Lung (tissue), 12 donors: ENCODE results near the gene PDE6G. TPM values are rescaled to one million over a fixed set of nuclear protein-coding genes. Genes with fewer than 3 reads are reported as not detected.

ENCODE experiments used
- ATAC-seq: fragments of 200-7000 bp; cut with Tn5 transposase; one replicate; pipeline ENCODE4 v1.9.1; 2020; ENCODE audit warnings: moderate number of reproducible peaks; ENCODE audit not compliant: insufficient read depth, low FRiP score
- DNase-seq, 3 donors: peaks; one replicate each; pipeline ENCODE4 v3.0.0-alpha.2; 2013 to 2017
- H3K27ac ChIP-seq, 2 donors: one replicate each; pipeline ENCODE4 v1.5.1; 2013; ENCODE audit warnings: mild to moderate bottlenecking in 2 of 2, moderate library complexity in 2 of 2, control low read depth in 1 of 2, inconsistent platforms in 1 of 2, low read depth in 1 of 2, low read length in 1 of 2
- H3K27me3 ChIP-seq, 3 donors: one replicate each; pipeline ENCODE4 v1.5.1; 2013; ENCODE audit warnings: low read length in 2 of 3; ENCODE audit not compliant: control insufficient read depth in 3 of 3, insufficient read depth in 3 of 3
- H3K36me3 ChIP-seq, 4 donors: one replicate each; pipeline ENCODE4 v1.5.1; 2013; ENCODE audit warnings: low read length in 4 of 4, mild to moderate bottlenecking in 1 of 4, moderate library complexity in 1 of 4; ENCODE audit not compliant: control insufficient read depth in 4 of 4, insufficient read depth in 4 of 4
- H3K4me1 ChIP-seq, 5 donors: one replicate each; pipeline ENCODE4 v1.5.1; 2013; ENCODE audit warnings: low read length in 5 of 5, mild to moderate bottlenecking in 2 of 5, moderate library complexity in 1 of 5; ENCODE audit not compliant: control insufficient read depth in 5 of 5, insufficient read depth in 5 of 5
- H3K4me3 ChIP-seq: one replicate; pipeline ENCODE4 v1.5.1; 2013; ENCODE audit warnings: mild to moderate bottlenecking, control low read depth, moderate library complexity
- H3K9ac ChIP-seq, 2 donors: one replicate each; pipeline ENCODE4 v1.5.1; 2013; ENCODE audit warnings: low read length in 2 of 2, control low read depth in 1 of 2; ENCODE audit not compliant: insufficient read depth in 1 of 2
- H3K9me3 ChIP-seq, 4 donors: one replicate each; pipeline ENCODE4 v1.5.1; 2013; ENCODE audit warnings: low read length in 3 of 4, mild to moderate bottlenecking in 1 of 4, moderate library complexity in 1 of 4; ENCODE audit not compliant: control insufficient read depth in 4 of 4, insufficient read depth in 3 of 4
- WGBS, 2 donors: extraction: QIAGEN DNeasy Blood & Tissue Kit; methylation state at CpG; one replicate each; pipeline ENCODE4 v1.1.7; 2013; 5-methylcytosine and 5-hydroxymethylcytosine counted together
- polyA plus RNA-seq, 2 donors: library from polyadenylated mRNA; stranded (reverse); fragments of 200-250 nt; gene quantifications; one replicate each; pipeline ENCODE4 v1.2.1, GENCODE V29; 2013
- total RNA-seq, 2 donors: library from RNA; depleted of rRNA in 1 of 2; stranded (reverse); fragments of >200 nt in 1 of 2; gene quantifications; one replicate each; pipeline ENCODE4 v1.2.1, GENCODE V29; 2014 to 2021
- TF ChIP-seq, protein P1 (sequence below): IDR thresholded peaks from 2 replicates; pipeline ENCODE4 v1.5.1; 2012; ENCODE audit warnings: mild to moderate bottlenecking; ENCODE audit errors: control extremely low read depth, extremely low read depth
- donor health status: control.
- donor health status: control.
- donor health status: Bipolar disorder and iron deficiency.
- donor health status: healthy.
- donor health status: DM: yes; HTN: yes; CAD: no.

PDE6G gene
- total and polyA plus RNA-seq, 4 donors, result 1.8 to 2.1 (median 1.8) TPM; not detected in 1

DNA sequence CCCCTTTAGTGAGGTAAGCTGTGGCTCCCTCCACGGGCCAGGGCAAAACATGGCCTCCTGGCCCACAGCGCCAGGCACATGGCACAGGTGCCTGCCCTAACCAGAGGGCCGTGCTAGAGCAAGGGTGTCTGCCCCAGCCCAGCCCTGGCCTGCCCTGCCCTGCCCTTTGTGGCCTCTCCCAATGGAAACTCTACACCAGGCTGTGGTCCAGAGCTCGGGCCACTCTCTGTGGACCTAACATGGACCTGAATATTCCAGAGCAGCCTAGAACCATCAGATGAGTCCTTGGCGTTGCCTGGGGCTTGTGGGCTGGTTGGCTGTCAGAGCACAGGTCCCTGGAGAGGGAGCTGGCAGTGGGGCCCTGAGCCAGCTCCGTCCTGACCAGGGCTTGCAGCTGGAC lies 38.9 kb upstream of the PDE6G start:
- no peak for ATAC-seq
- WGBS, 2 donors, result 93% methylated on average over 6 of the region's 6 CpGs
- TF ChIP-seq, protein P1, sequence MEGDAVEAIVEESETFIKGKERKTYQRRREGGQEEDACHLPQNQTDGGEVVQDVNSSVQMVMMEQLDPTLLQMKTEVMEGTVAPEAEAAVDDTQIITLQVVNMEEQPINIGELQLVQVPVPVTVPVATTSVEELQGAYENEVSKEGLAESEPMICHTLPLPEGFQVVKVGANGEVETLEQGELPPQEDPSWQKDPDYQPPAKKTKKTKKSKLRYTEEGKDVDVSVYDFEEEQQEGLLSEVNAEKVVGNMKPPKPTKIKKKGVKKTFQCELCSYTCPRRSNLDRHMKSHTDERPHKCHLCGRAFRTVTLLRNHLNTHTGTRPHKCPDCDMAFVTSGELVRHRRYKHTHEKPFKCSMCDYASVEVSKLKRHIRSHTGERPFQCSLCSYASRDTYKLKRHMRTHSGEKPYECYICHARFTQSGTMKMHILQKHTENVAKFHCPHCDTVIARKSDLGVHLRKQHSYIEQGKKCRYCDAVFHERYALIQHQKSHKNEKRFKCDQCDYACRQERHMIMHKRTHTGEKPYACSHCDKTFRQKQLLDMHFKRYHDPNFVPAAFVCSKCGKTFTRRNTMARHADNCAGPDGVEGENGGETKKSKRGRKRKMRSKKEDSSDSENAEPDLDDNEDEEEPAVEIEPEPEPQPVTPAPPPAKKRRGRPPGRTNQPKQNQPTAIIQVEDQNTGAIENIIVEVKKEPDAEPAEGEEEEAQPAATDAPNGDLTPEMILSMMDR, result no peak

DNA sequence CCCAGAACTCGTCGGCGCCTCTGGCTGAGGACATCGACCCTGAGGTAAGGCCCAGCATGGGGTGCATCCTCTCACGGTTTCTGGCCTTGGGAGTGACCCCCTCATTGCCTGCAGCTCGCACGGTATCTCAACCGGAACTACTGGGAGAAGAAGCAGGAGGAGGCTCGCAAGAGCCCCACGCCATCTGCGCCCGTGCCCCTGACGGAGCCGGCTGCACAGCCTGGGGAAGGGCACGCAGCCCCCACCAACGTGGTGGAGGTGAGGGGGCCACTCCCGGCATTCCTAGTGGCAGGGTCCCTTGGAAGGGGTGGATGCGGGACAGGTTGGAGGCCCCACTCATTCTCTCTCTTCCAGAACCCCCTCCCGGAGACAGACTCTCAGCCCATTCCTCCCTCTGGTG lies 38.5 kb upstream of the PDE6G start:
- DNase-seq (no peak), ATAC-seq (no peak)
- Histone ChIP-seq H3K9ac (no peak overlapping the region), H3K36me3 (peaks cover 11 to 87% (median 34%) of the 10 kb centered on the region in 4 donors), H3K4me3 (no peak overlapping the region), H3K4me1 (no peaks in the 10 kb centered on the region), H3K9me3 (no peaks in the 10 kb centered on the region), H3K27ac (no peak overlapping the region), H3K27me3 (no peaks in the 10 kb centered on the region)
- TF ChIP-seq, protein P1, result no peak
- WGBS, 2 donors, result 96% methylated on average over 19 of the region's 19 CpGs

More for the DNA sequence above, 38.9 kb upstream of the PDE6G start:
- H3K36me3 ChIP-seq, result peaks cover 11 to 83% (median 34%) of the 10 kb centered on the region in 4 donors
- H3K9ac ChIP-seq, result no peak overlapping the region
- H3K4me1 ChIP-seq, result no peaks in the 10 kb centered on the region
- H3K4me3 ChIP-seq, result no peak overlapping the region
- no peak for DNase-seq
- no peaks in the 10 kb centered on the region for H3K9me3 ChIP-seq
- H3K27me3 ChIP-seq, result no peaks in the 10 kb centered on the region
- no peak overlapping the region for H3K27ac ChIP-seq

DNA sequence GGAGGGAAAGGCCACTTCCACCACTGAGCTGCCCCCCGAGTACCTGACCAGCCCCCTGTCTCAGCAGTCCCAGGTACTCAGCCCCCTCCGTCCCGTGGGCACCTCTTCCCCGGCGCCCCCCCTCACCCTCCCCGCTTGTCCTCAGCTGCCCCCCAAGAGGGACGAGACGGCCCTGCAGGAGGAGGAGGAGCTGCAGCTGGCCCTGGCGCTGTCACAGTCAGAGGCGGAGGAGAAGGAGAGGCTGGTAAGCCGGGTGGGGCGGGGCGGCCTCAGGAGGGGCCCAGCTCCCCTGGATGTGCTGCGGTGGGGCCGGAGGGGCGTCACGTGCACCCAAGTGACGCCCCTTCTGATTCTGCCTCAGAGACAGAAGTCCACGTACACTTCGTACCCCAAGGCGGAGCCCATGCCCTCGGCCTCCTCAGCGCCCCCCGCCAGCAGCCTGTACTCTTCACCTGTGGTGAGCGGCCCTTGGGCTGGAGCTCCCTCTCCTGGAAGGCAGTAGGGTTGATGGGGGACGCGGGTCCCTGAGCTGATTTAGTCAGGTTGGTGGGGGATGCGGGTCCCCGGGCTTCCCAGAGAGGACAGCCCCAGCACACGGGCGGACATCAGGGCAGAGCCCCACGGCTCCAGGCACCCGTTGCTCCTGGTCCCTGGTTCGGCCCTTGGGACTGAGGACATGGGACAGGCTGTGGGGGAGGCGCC lies 37.3 kb upstream of the PDE6G start:
- H3K27me3 ChIP-seq, result no peaks in the 10 kb centered on the region
- no peaks in the 10 kb centered on the region for H3K4me1 ChIP-seq
- no peak overlapping the region for H3K4me3 ChIP-seq
- H3K9me3 ChIP-seq, result no peaks in the 10 kb centered on the region
- no peak overlapping the region for H3K27ac ChIP-seq
- TF ChIP-seq, protein P1, result no peak
- peaks cover 8 to 94% (median 36%) of the 10 kb centered on the region in 4 donors for H3K36me3 ChIP-seq
- DNase-seq (no peak), ATAC-seq (no peak)
- WGBS, 2 donors, result 92% methylated on average over 31 to 35 of the region's 35 CpGs
- no peak overlapping the region for H3K9ac ChIP-seq
